ENCODE data around the gene CAST.

Gene CAST

DNA sequence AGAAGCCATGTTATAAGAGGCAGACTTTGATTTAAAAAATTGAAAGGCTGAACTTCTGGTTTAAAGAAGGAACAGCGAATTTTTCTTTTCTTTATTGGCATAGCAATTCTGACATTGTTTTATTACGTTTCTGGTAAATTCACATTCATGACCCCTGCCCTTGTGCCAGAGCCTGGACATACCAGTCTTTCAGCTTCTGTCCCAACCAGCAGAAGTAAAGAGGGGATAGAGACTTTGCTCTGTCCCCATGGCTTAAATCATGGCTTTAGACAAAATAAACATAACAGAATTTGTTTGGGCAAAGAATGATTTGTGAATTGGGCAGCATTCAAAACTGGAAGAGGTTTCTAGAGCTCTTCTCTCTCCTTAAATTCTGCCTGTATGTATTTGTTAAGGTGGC is 15.3 kb downstream of the CAST start:
- H3K36me3 ChIP-seq (ENCODE audit: low read length), result no peaks in the 10 kb centered on the region
- no peaks in the 10 kb centered on the region for H3K79me2 ChIP-seq (ENCODE audit: insufficient read depth, low read length)
- H3K27ac ChIP-seq (ENCODE audit: low read depth, low read length), result no peak overlapping the region
- TF ChIP-seq EZH2phosphoT487 (conservative IDR thresholded peaks at IDR 0.05; ENCODE audit: low read length), result no peak
- TF ChIP-seq, protein P1, sequence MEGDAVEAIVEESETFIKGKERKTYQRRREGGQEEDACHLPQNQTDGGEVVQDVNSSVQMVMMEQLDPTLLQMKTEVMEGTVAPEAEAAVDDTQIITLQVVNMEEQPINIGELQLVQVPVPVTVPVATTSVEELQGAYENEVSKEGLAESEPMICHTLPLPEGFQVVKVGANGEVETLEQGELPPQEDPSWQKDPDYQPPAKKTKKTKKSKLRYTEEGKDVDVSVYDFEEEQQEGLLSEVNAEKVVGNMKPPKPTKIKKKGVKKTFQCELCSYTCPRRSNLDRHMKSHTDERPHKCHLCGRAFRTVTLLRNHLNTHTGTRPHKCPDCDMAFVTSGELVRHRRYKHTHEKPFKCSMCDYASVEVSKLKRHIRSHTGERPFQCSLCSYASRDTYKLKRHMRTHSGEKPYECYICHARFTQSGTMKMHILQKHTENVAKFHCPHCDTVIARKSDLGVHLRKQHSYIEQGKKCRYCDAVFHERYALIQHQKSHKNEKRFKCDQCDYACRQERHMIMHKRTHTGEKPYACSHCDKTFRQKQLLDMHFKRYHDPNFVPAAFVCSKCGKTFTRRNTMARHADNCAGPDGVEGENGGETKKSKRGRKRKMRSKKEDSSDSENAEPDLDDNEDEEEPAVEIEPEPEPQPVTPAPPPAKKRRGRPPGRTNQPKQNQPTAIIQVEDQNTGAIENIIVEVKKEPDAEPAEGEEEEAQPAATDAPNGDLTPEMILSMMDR (IDR thresholded peaks at IDR 0.05; ENCODE audit: insufficient read depth, low read length, poor library complexity, severe bottlenecking), result no peak
- H2AFZ ChIP-seq (ENCODE audit: low read depth, low read length, severe bottlenecking), result no peak overlapping the region
- no peaks in the 10 kb centered on the region for H3K9me2 ChIP-seq (replicated peaks; ENCODE audit: insufficient read depth, low read length)
- H3F3A ChIP-seq (ENCODE audit: insufficient read depth), result no peaks in the 10 kb centered on the region
- H3K9me3 ChIP-seq (ENCODE audit: insufficient read depth, low read length), result no peaks in the 10 kb centered on the region
- H3K4me3 ChIP-seq (ENCODE audit: insufficient read depth, low read length, poor library complexity, severe bottlenecking), result no peak overlapping the region
- H3K4me2 ChIP-seq (ENCODE audit: low read depth, low read length, poor library complexity, severe bottlenecking), result no peak overlapping the region
- H4K20me1 ChIP-seq (ENCODE audit: low read depth, low read length), result no peaks in the 10 kb centered on the region
- no peaks in the 10 kb centered on the region for H3K27me3 ChIP-seq (ENCODE audit: low read length)
- no peak overlapping the region for H3K9ac ChIP-seq (ENCODE audit: low read length)

DNA sequence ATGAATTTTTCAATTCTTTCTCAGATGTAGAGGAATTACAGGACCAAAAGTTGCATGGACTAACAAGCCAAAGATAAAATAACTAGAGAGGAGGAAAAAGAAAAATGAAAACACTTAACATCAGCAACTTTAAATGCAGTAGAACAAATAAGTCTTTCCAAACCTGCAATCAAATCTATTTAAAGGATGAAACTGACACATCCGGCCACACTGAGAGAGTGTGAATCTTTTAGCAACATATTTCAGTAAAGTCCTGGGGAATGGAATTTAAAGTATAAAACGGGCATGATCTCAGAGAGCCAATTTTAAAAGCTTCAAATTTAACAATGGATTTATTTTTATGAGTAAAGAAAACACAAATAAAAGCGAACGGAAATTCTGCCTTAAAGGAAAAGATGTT is 17.1 kb downstream of the CAST start:
- no peak overlapping the region for H3K27ac ChIP-seq (ENCODE audit: low read depth, low read length)
- H3K9me3 ChIP-seq (ENCODE audit: insufficient read depth, low read length), result no peaks in the 10 kb centered on the region
- no peaks in the 10 kb centered on the region for H3K27me3 ChIP-seq (ENCODE audit: low read length)
- H2AFZ ChIP-seq (ENCODE audit: low read depth, low read length, severe bottlenecking), result no peak overlapping the region
- H3K9ac ChIP-seq (ENCODE audit: low read length), result no peak overlapping the region
- no peak overlapping the region for H3K4me3 ChIP-seq (ENCODE audit: insufficient read depth, low read length, poor library complexity, severe bottlenecking)
- no peak for TF ChIP-seq EZH2phosphoT487 (conservative IDR thresholded peaks at IDR 0.05; ENCODE audit: low read length)
- TF ChIP-seq, protein P1 (IDR thresholded peaks at IDR 0.05; ENCODE audit: insufficient read depth, low read length, poor library complexity, severe bottlenecking), result no peak
- no peaks in the 10 kb centered on the region for H4K20me1 ChIP-seq (ENCODE audit: low read depth, low read length)
- no peaks in the 10 kb centered on the region for H3K9me2 ChIP-seq (replicated peaks; ENCODE audit: insufficient read depth, low read length)
- H3F3A ChIP-seq (ENCODE audit: insufficient read depth), result no peaks in the 10 kb centered on the region
- no peaks in the 10 kb centered on the region for H3K79me2 ChIP-seq (ENCODE audit: insufficient read depth, low read length)
- H3K36me3 ChIP-seq (ENCODE audit: low read length), result no peaks in the 10 kb centered on the region
- no peak overlapping the region for H3K4me2 ChIP-seq (ENCODE audit: low read depth, low read length, poor library complexity, severe bottlenecking)

DNA sequence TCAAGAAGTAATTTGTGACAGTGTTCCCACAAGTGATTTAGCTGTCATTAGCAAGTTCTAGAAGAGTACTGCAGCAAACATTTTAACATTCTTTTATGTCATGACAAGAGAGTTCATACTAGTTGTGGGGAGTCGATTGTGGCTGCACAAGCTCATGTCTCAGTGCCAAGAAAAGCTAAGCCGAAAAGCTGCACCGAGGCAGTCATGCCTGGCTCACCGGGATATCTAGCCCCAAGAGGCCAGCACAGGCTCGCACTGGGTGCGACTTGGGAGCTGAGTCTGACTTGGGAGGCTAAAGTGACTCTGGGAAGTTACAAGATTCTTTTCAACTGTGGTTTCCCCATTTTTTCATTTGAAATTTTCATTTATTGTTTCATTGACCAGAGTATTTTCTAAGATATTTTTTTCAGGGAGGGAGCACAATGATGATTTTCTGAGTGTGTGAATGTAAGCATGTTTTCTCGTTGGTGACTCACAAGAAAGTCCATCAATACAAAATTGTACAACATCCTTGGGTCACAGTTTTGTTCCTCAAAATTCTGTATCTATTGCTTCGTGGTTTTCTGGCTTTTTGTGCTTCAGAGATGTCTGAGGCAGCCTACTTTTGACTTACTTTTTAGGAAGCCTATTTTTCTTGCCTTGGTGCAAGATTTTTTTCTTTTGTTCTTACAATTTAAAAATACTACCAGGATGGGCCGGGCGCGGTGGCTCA is 18.7 kb downstream of the CAST start:
- no peak overlapping the region for H3K27ac ChIP-seq (ENCODE audit: low read depth, low read length)
- no peak overlapping the region for H3K4me3 ChIP-seq (ENCODE audit: insufficient read depth, low read length, poor library complexity, severe bottlenecking)
- no peak overlapping the region for H3K4me2 ChIP-seq (ENCODE audit: low read depth, low read length, poor library complexity, severe bottlenecking)
- TF ChIP-seq, protein P1 (IDR thresholded peaks at IDR 0.05; ENCODE audit: insufficient read depth, low read length, poor library complexity, severe bottlenecking), result no peak
- no peak for TF ChIP-seq EZH2phosphoT487 (conservative IDR thresholded peaks at IDR 0.05; ENCODE audit: low read length)
- H3K9me2 ChIP-seq (replicated peaks; ENCODE audit: insufficient read depth, low read length), result no peaks in the 10 kb centered on the region
- H2AFZ ChIP-seq (ENCODE audit: low read depth, low read length, severe bottlenecking), result no peak overlapping the region
- no peaks in the 10 kb centered on the region for H3K79me2 ChIP-seq (ENCODE audit: insufficient read depth, low read length)
- no peaks in the 10 kb centered on the region for H3K9me3 ChIP-seq (ENCODE audit: insufficient read depth, low read length)
- no peaks in the 10 kb centered on the region for H3K27me3 ChIP-seq (ENCODE audit: low read length)
- H3F3A ChIP-seq (ENCODE audit: insufficient read depth), result no peaks in the 10 kb centered on the region
- H3K9ac ChIP-seq (ENCODE audit: low read length), result no peak overlapping the region
- no peaks in the 10 kb centered on the region for H4K20me1 ChIP-seq (ENCODE audit: low read depth, low read length)
- H3K36me3 ChIP-seq (ENCODE audit: low read length), result no peaks in the 10 kb centered on the region

Measured in SU-DHL-6 (cell line).